Measurements from ENCODE around the gene GRK6. TPM values are rescaled to one million over a fixed set of nuclear protein-coding genes. Genes with fewer than 3 reads are reported as not detected.

GRK6 gene
- polyA plus RNA-seq, 1 donor from 2014 or later, result 22.6 TPM

- no peaks in the 10 kb centered on the region for H3F3A ChIP-seq (ENCODE audit: insufficient read depth, low read length, poor library complexity, severe bottlenecking)
- no peaks in the 10 kb centered on the region for H3K9me3 ChIP-seq (ENCODE audit: low read length)
- no peak overlapping the region for H3K4me2 ChIP-seq (ENCODE audit: low read length)
- H3K79me2 ChIP-seq (replicated peaks; ENCODE audit: insufficient read depth, low read length), result peaks cover 26% of the 10 kb centered on the region
- H3K4me3 ChIP-seq (ENCODE audit: low read length), result no peak overlapping the region
- H3K36me3 ChIP-seq (ENCODE audit: insufficient read depth, low read length), result no peaks in the 10 kb centered on the region
- no peak overlapping the region for H2AFZ ChIP-seq (ENCODE audit: low read depth, low read length)
- H3K9ac ChIP-seq (ENCODE audit: low read length), result no peak overlapping the region
- TF ChIP-seq CTCF (IDR thresholded peaks at IDR 0.05; ENCODE audit: poor library complexity, severe bottlenecking), result no peak
- TF ChIP-seq SMC3 (conservative IDR thresholded peaks at IDR 0.05; ENCODE audit: poor library complexity), result no peak
- TF ChIP-seq EP300 (conservative IDR thresholded peaks at IDR 0.05; ENCODE audit: poor library complexity, severe bottlenecking), result no peak
- TF ChIP-seq POLR2AphosphoS5 (IDR thresholded peaks at IDR 0.05), result no peak
- no peak for TF ChIP-seq EZH2 (IDR thresholded peaks at IDR 0.05; ENCODE audit: borderline replicate concordance, insufficient read depth, low read length, poor library complexity, severe bottlenecking)
- no peak for TF ChIP-seq TAF1 (IDR thresholded peaks at IDR 0.05; ENCODE audit: low read depth)
- TF ChIP-seq MXI1 (conservative IDR thresholded peaks at IDR 0.05; ENCODE audit: poor library complexity, severe bottlenecking), result no peak
- no peak for TF ChIP-seq REST (IDR thresholded peaks at IDR 0.05; ENCODE audit: borderline replicate concordance)
- TF ChIP-seq RAD21 (conservative IDR thresholded peaks at IDR 0.05), result no peak
- no peaks in the 10 kb centered on the region for H4K20me1 ChIP-seq (ENCODE audit: insufficient read depth)
- no peak overlapping the region for H3K27ac ChIP-seq (ENCODE audit: low read length)
- no peaks in the 10 kb centered on the region for H3K27me3 ChIP-seq (ENCODE audit: insufficient read depth, low read depth, low read length)
- H3K9me2 ChIP-seq (ENCODE audit: insufficient read depth, low read length), result no peaks in the 10 kb centered on the region
Observed at GRCh38 chr5:177444106-177445051, 17.9 kb downstream of the GRK6 start.

- no peaks in the 10 kb centered on the region for H3K9me2 ChIP-seq (ENCODE audit: insufficient read depth, low read length)
- H2AFZ ChIP-seq (ENCODE audit: low read depth, low read length), result no peak overlapping the region
- H4K20me1 ChIP-seq (ENCODE audit: insufficient read depth), result no peaks in the 10 kb centered on the region
- H3K4me3 ChIP-seq (ENCODE audit: low read length), result peak overlapping the region; percentile 97
- no peak for TF ChIP-seq POLR2AphosphoS5 (IDR thresholded peaks at IDR 0.05)
- no peak for TF ChIP-seq EP300 (conservative IDR thresholded peaks at IDR 0.05; ENCODE audit: poor library complexity, severe bottlenecking)
- TF ChIP-seq CTCF (IDR thresholded peaks at IDR 0.05; ENCODE audit: poor library complexity, severe bottlenecking), result no peak
- TF ChIP-seq RAD21 (conservative IDR thresholded peaks at IDR 0.05), result no peak
- TF ChIP-seq REST (IDR thresholded peaks at IDR 0.05; ENCODE audit: borderline replicate concordance), result no peak
- no peak for TF ChIP-seq SMC3 (conservative IDR thresholded peaks at IDR 0.05; ENCODE audit: poor library complexity)
- TF ChIP-seq TAF1 (IDR thresholded peaks at IDR 0.05; ENCODE audit: low read depth), result no peak
- TF ChIP-seq MXI1 (conservative IDR thresholded peaks at IDR 0.05; ENCODE audit: poor library complexity, severe bottlenecking), result no peak
- no peak for TF ChIP-seq EZH2 (IDR thresholded peaks at IDR 0.05; ENCODE audit: borderline replicate concordance, insufficient read depth, low read length, poor library complexity, severe bottlenecking)
- peak overlapping the region; percentile 88 for H3K27ac ChIP-seq (ENCODE audit: low read length)
- no peaks in the 10 kb centered on the region for H3K36me3 ChIP-seq (ENCODE audit: insufficient read depth, low read length)
- no peaks in the 10 kb centered on the region for H3F3A ChIP-seq (ENCODE audit: insufficient read depth, low read length, poor library complexity, severe bottlenecking)
- peaks cover 32% of the 10 kb centered on the region for H3K79me2 ChIP-seq (replicated peaks; ENCODE audit: insufficient read depth, low read length)
- no peaks in the 10 kb centered on the region for H3K9me3 ChIP-seq (ENCODE audit: low read length)
- H3K9ac ChIP-seq (ENCODE audit: low read length), result peak overlapping the region; percentile 91
- H3K27me3 ChIP-seq (ENCODE audit: insufficient read depth, low read depth, low read length), result no peaks in the 10 kb centered on the region
- H3K4me2 ChIP-seq (ENCODE audit: low read length), result peak overlapping the region; percentile 92
Observed at GRCh38 chr5:177445052-177445916, 18.8 kb downstream of the GRK6 start.

All from neural cell (in vitro differentiated cells).